Motor neuron (in vitro differentiated cells): ENCODE measurements around the gene RPE65. TPM values are rescaled to one million over a fixed set of nuclear protein-coding genes. Genes with fewer than 3 reads are reported as not detected.
A peak's percentile ranks its signal among the peaks of the same experiment; 100 is the strongest.
"Not testable (repeated sequence)": the region's sequence is repeated elsewhere in the genome, so short reads cannot be mapped to it uniquely, and the experiment has no call there.

Experiments
- ATAC-seq, 8 experiments: fragments of 200-7000 bp; cut with Tn5 transposase; replicated peaks in 6 of 8; 2 replicates each; pipeline ENCODE4 v1.8.0; 2021; ENCODE audit warnings: mild to moderate bottlenecking in 8 of 8, moderate library complexity in 8 of 8
- H3K27ac ChIP-seq, 2 donors: fragments of 250-450 bp; sonication (Bioruptor Pico); 2 replicates each; pipeline ENCODE4 v1.9.0; 2021; ENCODE audit warnings: antibody characterized with exemption in 2 of 2, mild to moderate bottlenecking in 2 of 2, moderate library complexity in 1 of 2
- H3K4me1 ChIP-seq, 2 donors: fragments of 250-450 bp; sonication (Bioruptor Pico); replicated peaks in 1 of 2; 2 replicates each; pipeline ENCODE4 v1.6.1; 2021; ENCODE audit warnings: antibody characterized with exemption in 2 of 2, mild to moderate bottlenecking in 2 of 2, moderate library complexity in 1 of 2
- H3K4me3 ChIP-seq, 5 donors: fragments of 250-450 bp; sonication (Bioruptor Pico); 2 replicates each; pipeline ENCODE4 v1.9.0; 2021; ENCODE audit warnings: antibody characterized with exemption in 5 of 5, mild to moderate bottlenecking in 5 of 5, moderate library complexity in 4 of 5
- WGBS, 10 experiments: fragments of 450-650 bp; shearing (Covaris generic); methylation state at CpG; one replicate each; pipeline ENCODE4 v1.0.0; 2022; 5-methylcytosine and 5-hydroxymethylcytosine counted together
- in situ Hi-C, 9 experiments: fragments of 400-800 bp; cut with MboI; loops; one replicate each; pipeline ENCODE4 v1.15.0; 2021; ENCODE audit warnings: low sequenced_read_pairs in 9 of 9, low pct_unique_long_range_greater_than_20kb in 2 of 9; ENCODE audit not compliant: unreplicated experiment in 9 of 9
- total RNA-seq, 8 experiments: library from RNA; unstranded; fragments of 300-600 nt; gene quantifications; 2 replicates each; pipeline versions ENCODE4 v1.2.3 to v1.2.4, GENCODE V29; 2022

Gene RPE65
- total RNA-seq, 8 experiments from 2014 or later, result 1.2 to 17.0 TPM; not detected in 6

- WGBS, 10 experiments, result 46 to 100% (median 93%) methylated on average over 1 to 5 of the region's 5 CpGs; no CpG with 5 or more reads in 1 of the 10 experiments
- peak in 4 of 8 experiments; percentile 61 to 94 (median 88) for ATAC-seq
- no peaks in the 10 kb centered on the region for H3K4me1 ChIP-seq
- in situ Hi-C loops, result loop anchor here in 1 of 9 experiments (25.0 kb wide), 1 partner anchor 331 kb away; no protein-coding TSS in a partner anchor
- H3K27ac ChIP-seq, result no peak overlapping the region
- no peak overlapping the region for H3K4me3 ChIP-seq
Measured at GRCh38 chr1:68442822-68443556, 6.8 kb downstream of the RPE65 start.

GRCh38 chr1:68442006-68442405 lies 7.7 kb downstream of the RPE65 start:
- Histone ChIP-seq H3K4me1 (no peaks in the 10 kb centered on the region), H3K27ac (no peak overlapping the region), H3K4me3 (no peak overlapping the region)
- in situ Hi-C loops, result loop anchor here in 1 of 9 experiments (25.0 kb wide), 1 partner anchor 330 kb away; no protein-coding TSS in a partner anchor
- 66 to 100% (median 92%) methylated on average over 1 to 4 of the region's 4 CpGs; no CpG with 5 or more reads in 3 of the 10 experiments for WGBS, 10 experiments
- no peak for ATAC-seq

GRCh38 chr1:68438310-68438709 lies 11.4 kb downstream of the RPE65 start:
- WGBS, 10 experiments, result 80 to 100% (median 84%) methylated on average over 1 to 3 of the region's 3 CpGs; no CpG with 5 or more reads in 3 of the 10 experiments
- in situ Hi-C loops, result loop anchor here in 1 of 9 experiments (25.0 kb wide), 1 partner anchor 326 kb away; no protein-coding TSS in a partner anchor
- no peaks in the 10 kb centered on the region for H3K4me1 ChIP-seq
- no peak overlapping the region for H3K4me3 ChIP-seq
- H3K27ac ChIP-seq, result no peak overlapping the region
- no peak for ATAC-seq

DNA sequence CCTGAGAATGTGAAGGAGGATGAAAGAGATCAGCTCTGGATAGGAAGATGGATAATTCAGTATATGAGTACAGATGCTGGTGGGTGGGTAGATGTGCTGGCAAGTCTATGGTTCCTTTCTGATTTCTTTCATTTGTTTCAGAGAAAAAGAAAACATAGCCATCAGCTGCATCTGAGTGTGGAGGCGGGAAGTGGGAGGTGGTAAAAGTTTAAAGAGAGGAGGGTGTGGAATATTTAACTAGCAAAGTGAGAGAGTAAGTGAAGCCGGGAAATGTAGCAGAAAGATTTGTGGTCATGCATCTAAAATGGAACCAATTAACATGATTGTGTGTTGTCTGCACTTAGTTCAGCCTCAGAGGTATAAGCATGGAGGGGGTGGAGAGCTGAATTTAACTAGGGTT lies 16.4 kb downstream of the RPE65 start:
- in situ Hi-C loops, result loop anchor here in 1 of 9 experiments (25.0 kb wide), 1 partner anchor 321 kb away; no protein-coding TSS in a partner anchor
- ATAC-seq, result peak in 3 of 8 experiments; percentile 13 to 85 (median 71)
- WGBS, 10 experiments, result 10 to 81% (median 42%) methylated on average over 2 of the region's 2 CpGs; no CpG with 5 or more reads in 1 of the 10 experiments
- no peaks in the 10 kb centered on the region for H3K4me1 ChIP-seq
- H3K27ac ChIP-seq, result no peak overlapping the region
- H3K4me3 ChIP-seq, result no peak overlapping the region

GRCh38 chr1:68431076-68431475 lies 18.7 kb downstream of the RPE65 start:
- WGBS, 10 experiments, result 75 to 100% (median 85%) methylated on average over 1 to 3 of the region's 3 CpGs; no CpG with 5 or more reads in 1 of the 10 experiments
- Histone ChIP-seq H3K27ac (no peak overlapping the region), H3K4me3 (no peak overlapping the region), H3K4me1 (no peaks in the 10 kb centered on the region)
- in situ Hi-C loops, result loop anchor here in 1 of 9 experiments (25.0 kb wide), 1 partner anchor 319 kb away; no protein-coding TSS in a partner anchor
- no peak for ATAC-seq

DNA sequence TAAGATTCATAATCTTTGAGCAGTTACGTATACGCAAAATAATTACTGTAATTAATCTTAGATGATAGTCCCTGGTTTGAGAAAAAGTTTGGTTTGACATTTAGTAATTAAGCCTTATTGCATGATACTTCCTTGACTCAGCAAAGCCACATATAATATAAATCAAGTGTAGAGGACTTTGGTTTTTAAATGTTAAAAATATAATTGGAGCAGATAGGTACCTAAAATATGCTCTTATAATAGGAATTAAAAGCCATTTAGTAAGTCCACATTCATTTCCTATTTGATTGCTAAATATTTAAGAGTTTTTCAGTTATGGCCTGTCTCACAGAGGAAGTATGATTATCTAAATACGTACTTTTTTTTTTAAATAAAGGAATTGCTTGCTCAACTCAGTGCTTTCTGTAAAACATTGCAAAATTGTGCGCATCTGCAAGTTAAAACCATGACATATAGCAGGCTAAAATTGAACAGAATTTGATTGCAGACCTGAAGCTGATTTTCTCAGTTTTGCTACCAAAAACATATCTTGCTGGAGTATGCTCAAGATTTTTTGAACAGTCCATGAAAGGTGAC lies 20.4 kb downstream of the RPE65 start:
- no peaks in the 10 kb centered on the region for H3K4me1 ChIP-seq
- no peak overlapping the region for H3K27ac ChIP-seq
- ATAC-seq, result no peak
- H3K4me3 ChIP-seq, result no peak overlapping the region
- 80 to 100% (median 96%) methylated on average over 2 to 4 of the region's 4 CpGs for WGBS, 10 experiments
- in situ Hi-C loops, result loop anchor here in 1 of 9 experiments (25.0 kb wide), 1 partner anchor 317 kb away; no protein-coding TSS in a partner anchor

- Histone ChIP-seq H3K4me1 (no peaks in the 10 kb centered on the region), H3K4me3 (no peak overlapping the region), H3K27ac (no peak overlapping the region)
- no peak for ATAC-seq
- 13 to 100% (median 81%) methylated on average over 1 to 2 of the region's 2 CpGs for WGBS, 10 experiments
- in situ Hi-C loops, result loop anchor here in 1 of 9 experiments (25.0 kb wide), 1 partner anchor 314 kb away; no protein-coding TSS in a partner anchor
Measured at GRCh38 chr1:68426594-68426993, 23.2 kb downstream of the RPE65 start.

GRCh38 chr1:68421350-68421749 lies 28.4 kb downstream of the RPE65 start:
- no peak for ATAC-seq
- H3K27ac ChIP-seq, result no peak overlapping the region
- no peaks in the 10 kb centered on the region for H3K4me1 ChIP-seq
- WGBS, 10 experiments, result 42 to 94% (median 83%) methylated on average over 1 to 5 of the region's 5 CpGs
- in situ Hi-C loops, result no loop called here
- H3K4me3 ChIP-seq, result no peak overlapping the region

GRCh38 chr1:68409426-68409825 lies 40.3 kb downstream of the RPE65 start:
- no peak overlapping the region for H3K4me3 ChIP-seq
- ATAC-seq, result peak in 1 of 8 experiments; percentile 41
- 0 to 100% (median 83%) methylated on average over 1 to 2 of the region's 2 CpGs; no CpG with 5 or more reads in 4 of the 10 experiments for WGBS, 10 experiments
- H3K27ac ChIP-seq, result no peak overlapping the region
- in situ Hi-C loops, result no loop called here
- H3K4me1 ChIP-seq, result peaks cover 6 to 10% of the 10 kb centered on the region in 2 donors

- peaks cover 0 to 1% of the 10 kb centered on the region in 2 donors for H3K4me1 ChIP-seq
- in situ Hi-C loops, result no loop called here
- H3K27ac ChIP-seq, result no peak overlapping the region
- WGBS, 10 experiments, result 52 to 85% (median 69%) methylated on average over 1 to 4 of the region's 4 CpGs
- no peak for ATAC-seq
- H3K4me3 ChIP-seq, result no peak overlapping the region
Measured at GRCh38 chr1:68401506-68401905, 48.2 kb downstream of the RPE65 start.

DNA sequence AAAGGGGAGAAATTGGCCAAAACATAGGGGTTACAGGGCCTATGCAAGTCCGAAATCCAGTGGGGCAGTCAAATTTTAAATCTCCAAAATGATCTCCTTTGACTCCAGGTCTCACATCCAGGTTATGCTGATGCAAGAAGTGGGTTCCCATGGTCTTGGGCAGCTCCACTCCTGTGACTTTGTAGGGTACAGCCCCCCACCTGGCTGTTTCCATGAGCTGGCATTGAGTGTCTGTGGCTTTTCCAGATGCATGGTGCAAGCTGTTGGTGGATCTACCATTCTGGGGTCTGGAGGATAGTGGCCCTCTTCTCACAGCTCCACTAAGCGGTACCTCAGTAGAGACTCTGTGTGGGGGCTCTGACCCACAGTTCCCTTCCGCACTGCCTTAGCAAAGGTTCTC lies 54.2 kb downstream of the RPE65 start:
- in situ Hi-C loops, H3K4me3 ChIP-seq, H3K27ac ChIP-seq, H3K4me1 ChIP-seq, ATAC-seq: not testable (repeated sequence)
- 80 to 100% (median 100%) methylated on average over 1 to 3 of the region's 3 CpGs; no CpG with 5 or more reads in 5 of the 10 experiments for WGBS, 10 experiments

- H3K27ac ChIP-seq, H3K4me1 ChIP-seq, in situ Hi-C loops, ATAC-seq, H3K4me3 ChIP-seq: not testable (repeated sequence)
- WGBS, 10 experiments, result 67 to 100% (median 92%) methylated on average over 1 to 5 of the region's 5 CpGs; no CpG with 5 or more reads in 1 of the 10 experiments
Measured at GRCh38 chr1:68392474-68392873, 57.3 kb downstream of the RPE65 start.
